ENCODE measurements around the gene FTCDNL1. TPM values are rescaled to one million over a fixed set of nuclear protein-coding genes. Genes with fewer than 3 reads are reported as not detected.

Gene FTCDNL1
- total RNA-seq, 2 donors from 2014 or later = 1.3 to 2.2 TPM

DNA sequence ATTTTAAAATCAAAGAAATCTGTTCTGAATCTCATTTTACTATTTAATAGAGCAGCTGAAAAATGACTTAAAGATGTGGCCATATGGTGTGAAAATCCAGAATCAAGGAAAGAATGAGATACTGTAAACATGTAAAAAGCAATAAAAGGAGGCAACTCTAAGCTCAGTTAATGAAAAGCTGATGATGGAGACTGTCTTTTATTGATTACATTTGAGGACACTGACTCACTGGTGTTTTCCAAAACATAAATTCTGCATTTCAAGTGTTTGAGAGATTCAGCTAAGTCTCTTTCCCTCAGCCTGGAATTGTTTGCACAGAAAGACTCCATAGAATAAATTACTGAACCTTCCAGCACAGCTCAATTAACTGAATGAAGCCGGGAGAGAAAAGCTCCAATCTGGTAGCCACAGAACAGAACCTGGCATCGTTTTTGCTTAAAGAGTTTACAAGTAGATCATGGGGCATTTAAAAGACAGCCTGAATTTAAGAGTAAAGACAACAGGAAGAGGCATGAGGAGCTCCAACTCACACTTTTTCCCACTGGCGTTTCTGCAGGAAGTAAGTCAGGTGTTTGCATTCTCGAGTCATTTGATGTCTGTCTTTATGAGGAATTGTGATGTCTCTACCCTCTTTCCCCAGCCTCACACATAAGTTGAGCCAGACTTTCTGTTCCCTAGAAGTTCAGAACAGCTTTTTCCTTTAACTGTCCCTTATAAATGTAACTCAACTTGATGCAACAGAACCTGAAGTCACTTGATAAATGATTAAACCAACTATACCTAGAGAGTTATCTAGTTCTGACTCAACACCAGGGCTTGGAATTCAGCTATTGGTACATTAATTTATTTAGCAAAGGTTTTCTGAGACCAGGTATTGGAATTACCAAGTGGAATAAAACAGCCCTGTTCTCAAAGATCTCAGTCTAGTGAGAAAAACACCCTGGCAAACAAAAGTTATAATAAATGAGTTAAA is 53.3 kb downstream of the FTCDNL1 start:
- Mint-ChIP-seq H3K27ac (no peak overlapping the region), H3K27me3 (ENCODE audit: low read depth) (peaks cover under 1% of the 10 kb centered on the region), H3K9me3 (no peaks in the 10 kb centered on the region), H3K36me3 (ENCODE audit: insufficient read depth in 2 of 2) (no peaks in the 10 kb centered on the region), H3K4me3 (no peak overlapping the region), H3K4me1 (ENCODE audit: low read depth) (no peaks in the 10 kb centered on the region)
- DNase-seq (no peak), ATAC-seq (replicated peaks in 1 of 2) (no peak)

DNA sequence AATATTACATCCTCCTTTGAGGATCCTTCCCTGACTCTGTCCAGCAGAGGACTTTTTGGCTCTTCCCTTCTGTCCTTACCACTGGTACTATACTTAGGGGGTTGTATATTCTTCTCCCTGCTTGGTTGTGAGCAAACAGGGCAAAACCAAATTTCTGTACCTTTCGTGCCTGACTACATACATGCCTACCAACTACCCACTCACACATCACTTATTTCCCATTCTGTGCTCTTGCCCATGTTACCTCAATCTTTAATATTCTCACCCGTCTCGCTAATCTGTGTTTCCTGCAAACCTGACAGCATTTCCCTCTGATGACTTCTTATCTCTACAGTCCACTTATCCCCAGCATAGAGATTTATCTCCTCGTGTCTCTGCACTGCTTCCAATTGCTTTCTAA is 58.6 kb downstream of the FTCDNL1 start:
- Mint-ChIP-seq H3K27ac (no peak overlapping the region), H3K27me3 (ENCODE audit: low read depth) (peaks cover 7% of the 10 kb centered on the region), H3K9me3 (no peaks in the 10 kb centered on the region), H3K36me3 (ENCODE audit: insufficient read depth in 2 of 2) (no peaks in the 10 kb centered on the region), H3K4me1 (ENCODE audit: low read depth) (no peaks in the 10 kb centered on the region), H3K4me3 (no peak overlapping the region)
- ATAC-seq (replicated peaks in 1 of 2) (no peak), DNase-seq (no peak)

DNA sequence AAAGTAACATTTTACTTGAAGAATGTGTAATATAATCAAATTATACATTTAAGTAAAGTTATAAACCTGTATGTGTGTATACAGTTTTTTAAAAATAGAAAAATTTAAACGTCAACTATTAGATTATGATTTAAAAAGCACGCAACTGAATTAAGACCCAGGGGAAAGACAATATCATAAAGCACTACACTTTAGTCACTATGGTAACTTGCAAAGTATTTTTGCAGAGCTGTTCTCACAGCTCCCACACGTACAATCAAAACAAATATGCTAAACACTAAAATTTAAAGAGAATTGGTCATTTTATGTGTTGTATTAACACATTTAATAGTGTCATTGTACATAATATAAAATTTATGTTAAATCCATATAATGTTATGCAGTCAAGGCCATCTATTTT is 59.7 kb downstream of the FTCDNL1 start:
- Mint-ChIP-seq H3K27me3 (ENCODE audit: low read depth) (peaks cover 7% of the 10 kb centered on the region), H3K9me3 (no peaks in the 10 kb centered on the region), H3K4me1 (ENCODE audit: low read depth) (no peaks in the 10 kb centered on the region), H3K27ac (no peak overlapping the region), H3K4me3 (no peak overlapping the region), H3K36me3 (ENCODE audit: insufficient read depth in 2 of 2) (no peaks in the 10 kb centered on the region)
- no peak for ATAC-seq (replicated peaks in 1 of 2)
- DNase-seq = no peak

DNA sequence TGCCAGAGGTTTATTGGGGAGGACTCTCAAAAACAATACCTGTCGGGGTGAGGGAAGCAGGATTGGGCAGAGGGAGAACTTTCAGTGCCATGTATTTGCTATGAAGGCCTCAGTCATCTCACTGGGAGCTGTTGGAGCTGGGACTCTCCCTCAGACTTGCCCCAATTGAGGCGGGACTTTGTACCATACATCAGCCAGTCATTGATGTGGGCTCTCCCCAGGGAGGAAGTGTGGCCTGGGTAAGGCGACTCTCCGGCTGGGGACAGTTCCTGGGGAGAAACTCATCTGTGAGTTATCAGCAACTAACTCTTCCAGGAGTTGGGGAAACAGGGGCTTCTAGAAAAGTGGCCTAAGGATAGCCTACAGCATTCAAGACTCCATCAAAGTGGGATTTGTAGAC is 66.5 kb downstream of the FTCDNL1 start:
- Mint-ChIP-seq H3K36me3 (ENCODE audit: insufficient read depth in 2 of 2) (no peaks in the 10 kb centered on the region), H3K27me3 (ENCODE audit: low read depth) (no peaks in the 10 kb centered on the region), H3K9me3 (no peaks in the 10 kb centered on the region), H3K4me1 (ENCODE audit: low read depth) (no peaks in the 10 kb centered on the region), H3K4me3 (no peak overlapping the region), H3K27ac (no peak overlapping the region)
- ATAC-seq (replicated peaks in 1 of 2) = no peak
- no peak for DNase-seq

DNA sequence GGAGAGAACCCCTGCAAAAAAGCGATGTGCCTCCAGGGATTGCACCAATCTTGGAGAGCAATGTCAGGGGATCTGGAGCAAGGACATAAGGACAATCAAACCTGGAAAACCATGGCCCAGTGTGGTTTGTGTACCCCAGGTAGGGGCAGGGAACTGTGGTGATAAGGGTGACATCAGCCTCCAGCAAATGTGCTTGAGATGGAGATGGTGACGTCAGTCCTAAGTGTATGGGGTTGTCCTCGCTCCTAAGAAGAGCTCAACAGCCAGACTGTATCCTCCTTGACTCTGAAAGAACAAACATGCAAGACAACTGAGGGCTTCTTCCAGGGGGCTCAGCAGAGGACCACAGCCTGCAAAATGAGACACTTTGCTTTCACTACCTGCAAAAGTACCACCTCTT is 71.4 kb downstream of the FTCDNL1 start:
- DNase-seq (no peak), ATAC-seq (replicated peaks in 1 of 2) (no peak)
- H3K27me3 Mint-ChIP-seq (ENCODE audit: low read depth) = no peaks in the 10 kb centered on the region
- no peak overlapping the region for H3K27ac Mint-ChIP-seq
- no peaks in the 10 kb centered on the region for H3K4me1 Mint-ChIP-seq (ENCODE audit: low read depth)
- no peak overlapping the region for H3K4me3 Mint-ChIP-seq
- no peaks in the 10 kb centered on the region for H3K9me3 Mint-ChIP-seq
- H3K36me3 Mint-ChIP-seq (ENCODE audit: insufficient read depth in 2 of 2) = no peaks in the 10 kb centered on the region

DNA sequence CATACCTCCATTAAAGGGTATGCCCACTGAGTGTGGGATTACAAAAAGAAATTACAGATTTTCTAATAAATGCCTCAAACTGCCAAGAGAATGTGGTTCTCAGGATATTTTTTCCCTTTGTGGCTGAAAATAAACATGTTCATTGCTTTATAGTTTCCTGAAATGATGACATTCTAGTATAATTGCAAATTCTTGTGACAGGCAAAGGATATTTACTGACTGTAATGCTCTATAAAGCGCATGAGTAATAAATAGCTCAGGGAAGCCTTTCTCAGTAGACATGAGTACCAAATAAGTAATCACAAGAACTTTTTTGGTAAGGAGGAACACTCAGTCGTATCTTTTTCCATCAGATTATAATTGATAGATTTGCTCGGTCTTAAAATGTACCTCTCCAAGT is 72.3 kb downstream of the FTCDNL1 start:
- Mint-ChIP-seq H3K9me3 (no peaks in the 10 kb centered on the region), H3K4me3 (no peak overlapping the region)

DNA sequence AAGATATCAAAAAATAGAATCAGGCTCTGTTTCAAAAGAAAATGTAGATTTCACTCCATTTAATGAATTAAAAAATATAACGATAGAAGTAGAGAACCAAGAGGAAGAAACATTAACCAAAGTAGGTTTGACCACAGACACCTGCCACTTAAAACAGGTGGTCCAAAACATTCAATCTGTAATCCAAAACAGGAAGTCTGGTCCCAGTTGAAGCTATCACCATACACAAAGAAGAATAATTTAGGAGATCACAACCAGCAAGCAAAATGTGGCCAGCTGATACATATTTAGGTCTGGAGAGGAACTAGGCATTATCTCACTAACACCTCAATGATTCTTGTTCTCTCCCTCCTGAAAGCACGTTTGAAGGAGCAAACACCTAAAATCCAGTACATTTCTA is 73.1 kb downstream of the FTCDNL1 start:
- Mint-ChIP-seq H3K9me3 (no peaks in the 10 kb centered on the region), H3K27ac (no peak overlapping the region), H3K4me3 (no peak overlapping the region), H3K36me3 (ENCODE audit: insufficient read depth in 2 of 2) (no peaks in the 10 kb centered on the region), H3K27me3 (ENCODE audit: low read depth) (no peaks in the 10 kb centered on the region), H3K4me1 (ENCODE audit: low read depth) (no peaks in the 10 kb centered on the region)
- ATAC-seq (replicated peaks in 1 of 2) = no peak
- no peak for DNase-seq

More for the DNA sequence above, 72.3 kb downstream of the FTCDNL1 start:
- no peak for ATAC-seq (replicated peaks in 1 of 2)
- Mint-ChIP-seq H3K27ac (no peak overlapping the region), H3K36me3 (ENCODE audit: insufficient read depth in 2 of 2) (no peaks in the 10 kb centered on the region), H3K27me3 (ENCODE audit: low read depth) (no peaks in the 10 kb centered on the region), H3K4me1 (ENCODE audit: low read depth) (no peaks in the 10 kb centered on the region)
- DNase-seq = no peak

DNA sequence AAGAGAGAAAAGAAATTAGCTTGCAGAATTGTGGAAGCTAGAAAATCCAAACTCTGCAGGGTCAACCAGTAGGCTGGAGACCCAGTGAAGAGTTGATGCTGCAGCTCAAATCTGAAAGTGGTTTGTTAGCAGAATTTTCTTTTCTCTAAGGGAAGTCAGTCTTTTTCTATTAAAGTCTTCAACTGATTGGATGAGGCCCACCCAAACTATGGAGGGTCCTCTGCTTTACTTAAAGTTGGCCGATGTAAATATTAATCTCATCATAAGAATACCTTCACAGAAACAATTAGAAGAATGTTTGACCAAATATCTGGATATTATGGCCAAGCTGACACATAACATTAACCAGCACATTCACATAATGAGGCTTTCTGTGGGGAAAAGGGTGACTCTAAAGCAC is 73.7 kb downstream of the FTCDNL1 start:
- H3K27ac Mint-ChIP-seq = no peak overlapping the region

DNA sequence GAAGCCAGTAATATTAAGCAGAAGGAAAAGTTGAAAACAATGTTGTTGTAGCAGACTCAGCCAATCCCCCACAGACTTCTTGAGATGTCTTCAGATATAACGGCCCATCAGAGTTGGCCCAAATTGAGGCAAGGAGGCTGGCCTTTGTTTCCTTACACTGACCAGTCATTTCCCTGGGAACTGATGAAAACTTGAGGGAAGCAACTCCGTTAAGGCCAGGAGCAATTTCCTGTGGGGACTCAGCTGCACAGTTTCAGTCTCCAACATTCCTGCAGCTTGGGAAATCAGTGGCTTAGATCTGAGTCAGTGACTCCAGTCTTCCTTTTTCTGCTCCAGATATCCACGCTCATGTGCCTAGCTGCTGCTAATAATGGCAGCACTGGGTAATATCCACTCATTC is 75.7 kb downstream of the FTCDNL1 start:
- peaks cover 8% of the 10 kb centered on the region for H3K4me1 Mint-ChIP-seq (ENCODE audit: low read depth)
- no peak for ATAC-seq (replicated peaks in 1 of 2)
- H3K9me3 Mint-ChIP-seq = no peaks in the 10 kb centered on the region
- H3K27me3 Mint-ChIP-seq (ENCODE audit: low read depth) = no peaks in the 10 kb centered on the region
- DNase-seq = no peak
- no peak overlapping the region for H3K27ac Mint-ChIP-seq
- H3K4me3 Mint-ChIP-seq = no peak overlapping the region
- H3K36me3 Mint-ChIP-seq (ENCODE audit: insufficient read depth in 2 of 2) = no peaks in the 10 kb centered on the region

More for the DNA sequence above, 73.7 kb downstream of the FTCDNL1 start:
- no peaks in the 10 kb centered on the region for H3K9me3 Mint-ChIP-seq
- ATAC-seq (replicated peaks in 1 of 2) (no peak), DNase-seq (no peak)
- H3K36me3 Mint-ChIP-seq (ENCODE audit: insufficient read depth in 2 of 2) = no peaks in the 10 kb centered on the region
- peaks cover 3% of the 10 kb centered on the region for H3K4me1 Mint-ChIP-seq (ENCODE audit: low read depth)
- H3K4me3 Mint-ChIP-seq = no peak overlapping the region
- no peaks in the 10 kb centered on the region for H3K27me3 Mint-ChIP-seq (ENCODE audit: low read depth)

DNA sequence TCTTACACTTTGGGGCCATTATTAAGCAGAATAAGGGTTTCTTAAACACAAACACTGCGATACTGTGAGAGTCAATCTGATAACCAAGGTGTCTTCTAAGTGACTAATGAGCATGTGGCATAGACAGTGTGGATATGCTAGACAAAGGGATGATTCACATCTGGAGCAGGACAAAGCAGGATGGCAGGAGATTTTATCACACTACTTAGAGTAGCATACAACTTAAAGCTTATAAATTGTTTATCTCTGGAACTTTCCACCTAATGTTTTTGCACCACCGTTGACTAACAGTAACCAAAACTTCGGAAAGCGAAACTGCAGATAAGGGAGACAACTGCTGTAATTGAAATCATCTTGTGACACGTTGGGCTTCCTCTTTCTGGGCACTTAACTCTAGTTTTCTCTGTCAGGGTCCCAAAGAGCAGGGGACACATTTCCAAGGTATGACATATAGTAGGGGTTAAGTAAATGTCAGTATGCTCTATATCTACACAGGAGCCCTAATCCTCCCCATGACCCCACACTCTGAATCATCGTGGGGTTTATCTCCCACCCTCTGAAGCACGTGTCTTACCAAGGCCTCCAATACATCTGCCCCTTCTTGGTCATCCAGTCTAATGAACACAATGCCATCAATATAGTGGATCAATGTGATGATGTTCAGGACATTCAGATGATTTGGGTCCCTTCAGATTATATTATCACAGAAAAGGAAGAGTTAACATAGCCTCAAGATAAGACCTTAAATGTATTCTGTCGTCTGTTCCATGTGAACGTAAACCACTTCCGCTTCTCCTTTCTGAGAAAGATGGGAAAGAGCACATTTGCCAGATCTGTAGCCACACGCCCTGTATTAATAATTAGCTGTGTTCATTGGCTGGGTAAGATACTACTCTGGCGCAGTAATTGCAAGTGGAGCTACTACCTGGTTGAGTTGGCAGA is 78.7 kb downstream of the FTCDNL1 start:
- Mint-ChIP-seq H3K9me3 (peaks cover 0 to 4% of the 10 kb centered on the region in 2 donors), H3K36me3 (ENCODE audit: insufficient read depth in 2 of 2) (no peaks in the 10 kb centered on the region), H3K27ac (no peak overlapping the region), H3K4me3 (no peak overlapping the region), H3K4me1 (ENCODE audit: low read depth) (peaks cover 8% of the 10 kb centered on the region), H3K27me3 (ENCODE audit: low read depth) (no peaks in the 10 kb centered on the region)
- DNase-seq (no peak), ATAC-seq (replicated peaks in 1 of 2) (peak; percentile 52)

DNA sequence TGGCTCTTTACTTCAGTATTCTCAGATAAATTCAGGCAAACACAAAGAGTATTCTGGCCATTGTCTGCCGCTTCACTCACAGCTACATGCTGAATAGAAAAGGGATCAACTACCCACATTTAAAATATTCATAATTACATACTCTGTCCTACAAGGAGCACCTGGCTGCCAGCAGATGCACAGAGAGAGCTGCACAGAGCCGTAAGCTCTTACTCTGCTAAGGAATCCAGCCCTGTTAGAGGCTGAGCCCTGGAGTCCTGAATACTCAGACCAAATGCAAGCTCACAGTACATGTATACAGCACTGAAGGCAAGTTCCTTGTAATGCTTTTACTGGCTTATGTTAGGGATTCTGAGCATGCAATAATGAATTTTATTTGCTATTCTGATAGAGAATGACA is 80.3 kb downstream of the FTCDNL1 start:
- H3K27ac Mint-ChIP-seq = no peak overlapping the region
- no peak overlapping the region for H3K4me3 Mint-ChIP-seq
- no peaks in the 10 kb centered on the region for H3K36me3 Mint-ChIP-seq (ENCODE audit: insufficient read depth in 2 of 2)
- H3K27me3 Mint-ChIP-seq (ENCODE audit: low read depth) = no peaks in the 10 kb centered on the region
- peaks cover 0 to 4% of the 10 kb centered on the region in 2 donors for H3K9me3 Mint-ChIP-seq
- peaks cover 8% of the 10 kb centered on the region for H3K4me1 Mint-ChIP-seq (ENCODE audit: low read depth)
- no peak for ATAC-seq (replicated peaks in 1 of 2)
- no peak for DNase-seq

DNA sequence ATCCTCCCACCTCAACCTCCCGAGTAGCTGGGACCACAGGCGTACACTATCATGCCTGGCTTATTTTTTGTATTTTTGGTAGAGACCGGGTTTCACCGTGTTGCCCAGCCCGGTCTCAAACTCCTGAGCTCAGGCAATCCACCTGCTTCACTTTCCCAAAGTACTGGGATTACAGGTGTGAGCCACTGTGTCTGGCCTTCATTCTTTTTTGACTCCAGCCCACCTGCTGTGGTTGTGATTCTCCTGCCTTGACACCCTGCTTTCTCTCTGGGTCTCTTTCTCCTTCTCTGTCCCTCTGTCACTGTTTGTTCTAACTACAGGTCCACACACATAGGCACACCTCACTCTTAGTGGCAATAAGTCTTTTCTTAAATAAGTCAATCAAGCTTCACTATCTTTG is 85.3 kb downstream of the FTCDNL1 start:
- H3K27me3 Mint-ChIP-seq (ENCODE audit: low read depth) = no peaks in the 10 kb centered on the region
- peaks cover 0 to 4% of the 10 kb centered on the region in 2 donors for H3K9me3 Mint-ChIP-seq

DNA sequence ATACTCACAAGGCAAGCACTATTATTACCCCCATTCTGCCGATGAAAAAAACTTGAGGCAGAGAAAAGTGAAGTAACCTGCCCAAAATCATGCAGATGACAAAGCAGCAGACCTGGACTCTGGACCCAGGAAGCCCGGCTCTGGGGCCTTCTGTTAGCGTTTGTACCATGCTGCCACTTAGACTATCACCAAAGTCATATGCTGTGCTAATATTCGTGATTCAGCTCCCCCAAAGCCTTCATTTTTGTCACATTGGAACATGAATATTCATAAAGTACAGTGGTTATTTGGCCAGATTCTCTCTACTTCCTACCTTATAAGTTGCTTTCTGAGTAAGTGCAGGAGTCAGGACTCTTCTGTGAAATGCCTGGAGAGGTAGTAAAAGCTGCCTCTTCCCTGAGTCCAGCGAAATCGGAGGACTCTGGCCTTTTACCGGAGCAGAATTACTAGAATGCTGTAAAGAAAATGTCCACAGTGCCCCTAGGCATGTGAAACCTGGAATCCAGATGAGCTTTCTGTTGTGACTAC is 86.7 kb downstream of the FTCDNL1 start:
- Mint-ChIP-seq H3K4me1 (ENCODE audit: low read depth) (no peaks in the 10 kb centered on the region), H3K4me3 (no peak overlapping the region), H3K9me3 (no peaks in the 10 kb centered on the region), H3K36me3 (ENCODE audit: insufficient read depth in 2 of 2) (no peaks in the 10 kb centered on the region), H3K27me3 (ENCODE audit: low read depth) (no peaks in the 10 kb centered on the region), H3K27ac (no peak overlapping the region)
- ATAC-seq (replicated peaks in 1 of 2) = no peak
- DNase-seq = no peak

More for the DNA sequence above, 85.3 kb downstream of the FTCDNL1 start:
- no peak overlapping the region for H3K27ac Mint-ChIP-seq
- H3K36me3 Mint-ChIP-seq (ENCODE audit: insufficient read depth in 2 of 2) = no peaks in the 10 kb centered on the region
- ATAC-seq (replicated peaks in 1 of 2) (no peak), DNase-seq (no peak)
- H3K4me1 Mint-ChIP-seq (ENCODE audit: low read depth) = no peaks in the 10 kb centered on the region
- H3K4me3 Mint-ChIP-seq = no peak overlapping the region
